Sigmoid colon (tissue), 7 donors: ENCODE data around the gene VIT. TPM values are rescaled to one million over a fixed set of nuclear protein-coding genes. Genes with fewer than 3 reads are reported as not detected.

ENCODE experiments used
- DNase-seq: peaks from one replicate; pipeline ENCODE4 v3.0.0-alpha.2; 2019
- H3K27ac ChIP-seq, 4 donors: fragments of 200-600 bp; sonication (generic); one replicate each; pipeline ENCODE4 v1.5.1; 2016 to 2019; ENCODE audit warnings: mild to moderate bottlenecking in 1 of 4
- H3K27me3 ChIP-seq, 3 donors: fragments of 200-600 bp; sonication (generic); one replicate each; pipeline ENCODE4 v1.5.1; 2019; ENCODE audit warnings: mild to moderate bottlenecking in 1 of 3
- H3K36me3 ChIP-seq, 4 donors: fragments of 200-600 bp; sonication (generic); one replicate each; pipeline ENCODE4 v1.5.1; 2016 to 2019
- H3K4me1 ChIP-seq, 4 donors: fragments of 200-600 bp; sonication (generic); one replicate each; pipeline ENCODE4 v1.5.1; 2017 to 2019
- H3K4me3 ChIP-seq, 4 donors: fragments of 200-600 bp; sonication (generic); one replicate each; pipeline ENCODE4 v1.5.1; 2017 to 2019; ENCODE audit warnings: mild to moderate bottlenecking in 2 of 4, moderate library complexity in 1 of 4
- H3K9me3 ChIP-seq, 4 donors: fragments of 200-600 bp in 3 of 4; sonication (generic) in 3 of 4; one replicate each; pipeline versions ENCODE4 v1.5.1 to v1.6.1; 2013 to 2019
- EP300 ChIP-seq, 4 donors: sonication (generic); formaldehyde crosslinking; IDR thresholded peaks; one replicate each; pipeline ENCODE4 v1.6.1; 2017; ENCODE audit warnings: antibody characterized with exemption in 4 of 4
- POLR2A ChIP-seq, 2 donors: fragments of 450-650 bp; IDR thresholded peaks; one replicate each; pipeline ENCODE4 v1.6.1; 2016; ENCODE audit warnings: antibody characterized with exemption in 2 of 2, mild to moderate bottlenecking in 2 of 2, moderate library complexity in 2 of 2
- POLR2AphosphoS5 ChIP-seq, 4 donors: sonication (generic); formaldehyde crosslinking; IDR thresholded peaks; one replicate each; pipeline ENCODE4 v1.6.1; 2017; ENCODE audit warnings: antibody characterized with exemption in 4 of 4
- WGBS, 2 donors: extraction: QIAGEN DNeasy Blood & Tissue Kit; methylation state at CpG; one replicate each; pipeline ENCODE4 v1.1.7; 2013; 5-methylcytosine and 5-hydroxymethylcytosine counted together
- intact Hi-C: fragments of 100-400 bp; cut with DNase I; formaldehyde crosslinking; loops from one replicate; pipeline ENCODE4 v1.15.1; 2023
- polyA plus RNA-seq, 3 donors: library from polyadenylated mRNA; stranded (reverse); fragments of 200-250 nt; gene quantifications; one replicate each; pipeline ENCODE4 v1.2.3, GENCODE V29; 2013
- total RNA-seq, 4 donors: library from RNA; depleted of rRNA; stranded (reverse); fragments of >200 nt; gene quantifications; one replicate each; pipeline ENCODE4 v1.1.0, GENCODE V29; 2016
- TF ChIP-seq, protein P1 (sequence below), 4 experiments: fragments of 450-650 bp in 3 of 4; fragments of 200-600 bp in 1 of 4; IDR thresholded peaks; one replicate each; pipeline ENCODE4 v1.5.1; 2016 to 2019; ENCODE audit warnings: antibody characterized with exemption in 4 of 4, mild to moderate bottlenecking in 3 of 4, moderate library complexity in 2 of 4
- donor health status: healthy with polysubstance abuse.
- donor health status: Bipolar disorder and iron deficiency.
- donor health status: healthy.

VIT gene
- total and polyA plus RNA-seq, 7 donors: 1.1 to 16.5 (median 9.6) TPM; not detected in 1

DNA sequence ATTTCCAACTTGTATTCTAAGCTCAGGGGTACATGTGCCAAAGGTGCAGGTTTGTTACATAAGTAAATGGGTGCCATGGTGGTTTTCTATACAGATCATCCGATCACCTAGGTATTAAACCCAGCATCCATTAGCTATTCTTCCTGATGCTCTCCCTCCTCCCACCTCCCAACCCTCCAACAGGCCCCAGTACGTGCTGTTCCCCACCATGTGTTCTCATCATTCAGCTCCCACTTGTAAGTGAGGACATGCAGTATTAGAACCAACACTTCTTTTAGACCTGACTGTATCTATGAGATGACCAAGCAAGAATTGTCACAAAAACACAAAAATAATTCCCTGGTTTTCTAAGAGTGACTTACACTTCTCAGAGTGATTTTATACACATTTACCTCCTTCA, 83.0 kb downstream of the VIT start:
- intact Hi-C loops: no loop called here

DNA sequence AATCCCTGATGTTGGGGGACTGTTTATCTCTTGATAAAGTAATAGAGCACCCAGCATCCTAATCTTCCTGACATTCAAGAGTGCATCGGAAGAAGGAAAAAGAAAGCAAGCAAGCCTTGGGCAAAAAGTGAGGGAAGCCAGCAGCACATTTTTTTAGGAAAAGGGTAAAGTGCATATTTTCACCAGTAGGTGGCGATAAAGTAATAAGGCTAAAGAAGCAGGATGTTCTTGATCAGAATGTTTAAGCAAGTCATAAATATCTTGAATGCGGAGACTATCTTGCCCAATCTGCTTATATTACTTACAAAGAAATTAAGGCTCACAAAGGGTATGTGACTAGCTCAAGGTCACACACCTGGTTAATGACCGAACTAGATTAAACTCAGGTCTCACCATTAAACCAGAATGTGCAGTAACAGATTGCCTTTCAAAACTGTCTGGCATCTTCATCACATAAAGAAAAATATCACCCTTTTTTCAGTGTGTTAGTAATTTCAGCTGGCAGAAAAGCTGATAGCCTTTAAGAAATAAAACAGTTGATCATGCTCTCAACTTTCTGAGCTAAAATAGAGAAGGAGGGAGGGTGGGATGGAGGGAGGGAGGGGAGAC, 83.8 kb downstream of the VIT start:
- no peak overlapping the region for H3K27ac ChIP-seq
- no peak for TF ChIP-seq POLR2AphosphoS5 (IDR thresholded peaks at IDR 0.05)
- TF ChIP-seq, protein P1, sequence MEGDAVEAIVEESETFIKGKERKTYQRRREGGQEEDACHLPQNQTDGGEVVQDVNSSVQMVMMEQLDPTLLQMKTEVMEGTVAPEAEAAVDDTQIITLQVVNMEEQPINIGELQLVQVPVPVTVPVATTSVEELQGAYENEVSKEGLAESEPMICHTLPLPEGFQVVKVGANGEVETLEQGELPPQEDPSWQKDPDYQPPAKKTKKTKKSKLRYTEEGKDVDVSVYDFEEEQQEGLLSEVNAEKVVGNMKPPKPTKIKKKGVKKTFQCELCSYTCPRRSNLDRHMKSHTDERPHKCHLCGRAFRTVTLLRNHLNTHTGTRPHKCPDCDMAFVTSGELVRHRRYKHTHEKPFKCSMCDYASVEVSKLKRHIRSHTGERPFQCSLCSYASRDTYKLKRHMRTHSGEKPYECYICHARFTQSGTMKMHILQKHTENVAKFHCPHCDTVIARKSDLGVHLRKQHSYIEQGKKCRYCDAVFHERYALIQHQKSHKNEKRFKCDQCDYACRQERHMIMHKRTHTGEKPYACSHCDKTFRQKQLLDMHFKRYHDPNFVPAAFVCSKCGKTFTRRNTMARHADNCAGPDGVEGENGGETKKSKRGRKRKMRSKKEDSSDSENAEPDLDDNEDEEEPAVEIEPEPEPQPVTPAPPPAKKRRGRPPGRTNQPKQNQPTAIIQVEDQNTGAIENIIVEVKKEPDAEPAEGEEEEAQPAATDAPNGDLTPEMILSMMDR (IDR thresholded peaks at IDR 0.05): peak; percentile 14 to 86 (median 70)
- H3K4me3 ChIP-seq: no peak overlapping the region
- no peaks in the 10 kb centered on the region for H3K27me3 ChIP-seq
- H3K4me1 ChIP-seq: no peaks in the 10 kb centered on the region
- WGBS, 2 donors: 1 to 13% methylated on average over 4 of the region's 4 CpGs
- DNase-seq: no peak
- no peaks in the 10 kb centered on the region for H3K36me3 ChIP-seq
- intact Hi-C loops: loop anchor here (5.0 to 10.0 kb wide), 2 partner anchors 224 to 428 kb away; no protein-coding TSS in a partner anchor
- H3K9me3 ChIP-seq: no peaks in the 10 kb centered on the region

More for the DNA sequence above, 83.0 kb downstream of the VIT start:
- no peak for DNase-seq
- no peaks in the 10 kb centered on the region for H3K4me1 ChIP-seq
- no peak overlapping the region for H3K27ac ChIP-seq
- 92% methylated on average over 2 of the region's 2 CpGs for WGBS, 2 donors
- no peaks in the 10 kb centered on the region for H3K36me3 ChIP-seq
- H3K4me3 ChIP-seq: no peak overlapping the region
- no peaks in the 10 kb centered on the region for H3K9me3 ChIP-seq
- TF ChIP-seq, protein P1 (IDR thresholded peaks at IDR 0.05): no peak
- TF ChIP-seq POLR2A (IDR thresholded peaks at IDR 0.05) (no peak), EP300 (IDR thresholded peaks at IDR 0.05) (no peak), POLR2AphosphoS5 (IDR thresholded peaks at IDR 0.05) (no peak)
- H3K27me3 ChIP-seq: no peaks in the 10 kb centered on the region

DNA sequence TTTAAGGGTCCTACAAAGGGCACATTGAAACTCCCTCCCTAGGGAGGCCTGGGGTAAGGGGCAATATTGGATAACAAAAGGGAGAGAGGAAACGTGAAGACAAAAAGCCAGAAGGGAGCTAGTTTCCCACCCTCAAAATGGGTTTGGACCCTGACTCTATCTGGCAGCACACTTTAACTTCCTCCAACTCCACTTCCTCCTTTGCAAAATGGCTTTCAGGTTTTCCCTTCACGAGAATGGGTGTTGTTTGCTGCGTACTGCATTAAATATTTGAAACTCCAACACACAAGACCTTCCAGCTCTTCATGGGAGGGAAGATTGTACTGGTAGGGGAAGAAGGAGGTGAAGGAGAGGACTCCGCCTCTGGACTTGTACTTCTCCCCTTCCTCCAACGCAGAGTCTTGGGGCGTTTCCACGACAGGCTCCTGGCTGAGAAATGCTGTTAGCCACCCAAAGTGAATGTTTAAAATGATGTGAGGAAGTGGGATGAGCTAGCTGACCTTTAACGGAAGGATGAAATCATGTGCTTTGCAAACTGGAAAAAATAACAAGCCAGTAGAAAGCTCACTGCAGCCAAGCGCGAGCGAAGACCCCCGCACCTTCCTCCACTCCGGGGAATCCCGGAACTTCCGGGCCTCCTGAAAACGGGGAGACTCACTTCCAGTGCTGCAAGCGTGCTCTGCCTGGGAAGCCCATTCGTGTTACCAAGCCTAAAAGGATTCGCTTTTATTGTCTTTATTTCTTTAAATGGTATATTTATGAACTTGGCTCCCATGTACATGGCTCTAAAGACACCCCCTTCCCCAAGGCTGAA, 85.6 kb downstream of the VIT start:
- no peak for DNase-seq
- Histone ChIP-seq H3K36me3 (no peaks in the 10 kb centered on the region), H3K27ac (peak overlapping the region in 1 of 4 donors; percentile 20), H3K4me3 (no peak overlapping the region), H3K4me1 (no peaks in the 10 kb centered on the region), H3K9me3 (no peaks in the 10 kb centered on the region), H3K27me3 (no peaks in the 10 kb centered on the region)
- WGBS, 2 donors: 75 to 83% methylated on average over 19 of the region's 19 CpGs
- TF ChIP-seq EP300 (IDR thresholded peaks at IDR 0.05) (no peak), POLR2AphosphoS5 (IDR thresholded peaks at IDR 0.05) (no peak), POLR2A (IDR thresholded peaks at IDR 0.05) (no peak)
- TF ChIP-seq, protein P1 (IDR thresholded peaks at IDR 0.05): no peak
- intact Hi-C loops: loop anchor here (5.0 to 10.0 kb wide), 2 partner anchors 223 to 430 kb away; no protein-coding TSS in a partner anchor

DNA sequence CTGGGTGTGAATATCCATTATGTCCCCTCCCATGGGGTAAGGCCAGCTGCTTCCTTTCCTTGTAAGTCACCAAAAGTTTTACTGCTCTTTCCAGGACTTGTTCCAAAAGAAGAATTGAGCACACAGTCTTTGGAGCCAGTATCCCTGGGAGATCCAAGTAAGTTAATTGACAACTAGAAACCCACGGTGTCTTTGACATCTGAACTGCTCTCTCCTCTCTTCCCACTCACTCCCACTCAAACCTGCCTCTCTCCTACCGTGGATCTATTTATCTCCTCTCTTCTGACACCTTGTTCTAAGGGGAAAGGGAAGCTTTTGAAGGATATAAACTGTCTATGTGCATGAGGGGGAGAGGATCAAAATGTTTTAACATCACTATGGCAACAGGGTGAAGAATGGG, 86.7 kb downstream of the VIT start:
- Histone ChIP-seq H3K27me3 (peaks cover 0 to 4% (median 0%) of the 10 kb centered on the region in 3 donors), H3K27ac (no peak overlapping the region), H3K36me3 (no peaks in the 10 kb centered on the region), H3K9me3 (no peaks in the 10 kb centered on the region), H3K4me1 (no peaks in the 10 kb centered on the region), H3K4me3 (no peak overlapping the region)
- TF ChIP-seq POLR2A (IDR thresholded peaks at IDR 0.05): no peak
- no peak for TF ChIP-seq POLR2AphosphoS5 (IDR thresholded peaks at IDR 0.05)
- TF ChIP-seq, protein P1 (IDR thresholded peaks at IDR 0.05): no peak
- no peak for TF ChIP-seq EP300 (IDR thresholded peaks at IDR 0.05)
- WGBS, 2 donors: 12 to 46% methylated on average over 2 of the region's 2 CpGs
- intact Hi-C loops: loop anchor here (5.0 to 10.0 kb wide), 2 partner anchors 222 to 431 kb away; no protein-coding TSS in a partner anchor
- DNase-seq: no peak
